SH-SY5Y (cell line): ENCODE data around the gene NECAB2.

Source experiments
- GATA2 ChIP-seq: IDR thresholded peaks from 2 replicates; pipeline ENCODE4 v1.6.1; 2011; ENCODE audit warnings: mild to moderate bottlenecking, low read depth, low read length
- GATA3 ChIP-seq: IDR thresholded peaks from 2 replicates; pipeline ENCODE4 v1.6.1; 2011; ENCODE audit warnings: low read depth, mild to moderate bottlenecking, low read length, moderate library complexity

NECAB2 gene

GRCh38 chr16:84001726-84002125 lies 33.7 kb downstream of the NECAB2 start:
- no peak for TF ChIP-seq GATA3
- no peak for TF ChIP-seq GATA2

- TF ChIP-seq GATA2 = no peak
- no peak for TF ChIP-seq GATA3
These were observed 35.0 kb downstream of the NECAB2 start for GRCh38 chr16:84003038-84003437.

- TF ChIP-seq GATA2 = no peak
- TF ChIP-seq GATA3 = no peak
These were observed 36.4 kb downstream of the NECAB2 start for GRCh38 chr16:84004442-84004841.

GRCh38 chr16:84005391-84005790 lies 37.3 kb downstream of the NECAB2 start:
- TF ChIP-seq GATA3 = no peak
- TF ChIP-seq GATA2 = no peak

- no peak for TF ChIP-seq GATA3
- no peak for TF ChIP-seq GATA2
These were observed 39.5 kb downstream of the NECAB2 start for GRCh38 chr16:84007520-84007919.

- TF ChIP-seq GATA2 = no peak
- no peak for TF ChIP-seq GATA3
These were observed 39.9 kb downstream of the NECAB2 start for GRCh38 chr16:84007965-84008364.

GRCh38 chr16:84009282-84009681 lies 41.2 kb downstream of the NECAB2 start:
- TF ChIP-seq GATA2 (no peak), GATA3 (no peak)

- TF ChIP-seq GATA2 = no peak
- TF ChIP-seq GATA3 = no peak
These were observed 45.9 kb downstream of the NECAB2 start for GRCh38 chr16:84013787-84014569.

GRCh38 chr16:84014570-84015327 lies 46.7 kb downstream of the NECAB2 start:
- TF ChIP-seq GATA3 (no peak), GATA2 (no peak)

- TF ChIP-seq GATA2 (no peak), GATA3 (no peak)
These were observed 47.4 kb downstream of the NECAB2 start for GRCh38 chr16:84015399-84015798.

GRCh38 chr16:84016477-84016876 lies 48.4 kb downstream of the NECAB2 start:
- TF ChIP-seq GATA3 = no peak
- no peak for TF ChIP-seq GATA2

- TF ChIP-seq GATA2 (no peak), GATA3 (no peak)
These were observed 50.7 kb downstream of the NECAB2 start for GRCh38 chr16:84018710-84019109.

GRCh38 chr16:84020353-84020752 lies 52.3 kb downstream of the NECAB2 start:
- TF ChIP-seq GATA3 (no peak), GATA2 (no peak)

- TF ChIP-seq GATA2 (no peak), GATA3 (no peak)
These were observed 53.4 kb downstream of the NECAB2 start for GRCh38 chr16:84021488-84021887.

GRCh38 chr16:84022644-84023043 lies 54.6 kb downstream of the NECAB2 start:
- no peak for TF ChIP-seq GATA3

- no peak for TF ChIP-seq GATA2
- TF ChIP-seq GATA3 = no peak
These were observed 56.8 kb downstream of the NECAB2 start for GRCh38 chr16:84024854-84025253.
